Ascending aorta (tissue), 2 donors: ENCODE results near the gene KRTAP5-8. TPM values are rescaled to one million over a fixed set of nuclear protein-coding genes. Genes with fewer than 3 reads are reported as not detected.

Experiments used
- DNase-seq, 2 donors: peaks; one replicate each; pipeline ENCODE4 v3.0.0-alpha.2; 2019; ENCODE audit warnings: low spot score in 2 of 2
- H3K27ac ChIP-seq, 2 donors: fragments of 200-600 bp; sonication (generic); one replicate each; pipeline ENCODE4 v1.5.1; 2016 to 2017; ENCODE audit warnings: mild to moderate bottlenecking in 1 of 2
- H3K27me3 ChIP-seq: fragments of 200-600 bp; sonication (generic); one replicate; pipeline ENCODE4 v1.5.1; 2017
- H3K36me3 ChIP-seq, 2 donors: fragments of 200-600 bp; sonication (generic); one replicate each; pipeline ENCODE4 v1.5.1; 2016
- H3K4me1 ChIP-seq, 2 donors: fragments of 200-600 bp; sonication (generic); one replicate each; pipeline ENCODE4 v1.5.1; 2016 to 2017; ENCODE audit warnings: mild to moderate bottlenecking in 1 of 2
- H3K4me3 ChIP-seq, 2 donors: fragments of 200-600 bp; sonication (generic); one replicate each; pipeline ENCODE4 v1.5.1; 2016 to 2017; ENCODE audit warnings: mild to moderate bottlenecking in 1 of 2
- H3K9me3 ChIP-seq, 2 donors: fragments of 200-600 bp; sonication (generic); one replicate each; pipeline ENCODE4 v1.5.1; 2016
- CTCF ChIP-seq, 3 experiments: fragments of 200-600 bp in 2 of 3; fragments of 450-650 bp in 1 of 3; sonication (generic) in 2 of 3; IDR thresholded peaks; one replicate each; pipeline ENCODE4 v1.5.1; 2016 to 2019; ENCODE audit warnings: antibody characterized with exemption in 3 of 3, mild to moderate bottlenecking in 1 of 3, moderate library complexity in 1 of 3
- intact Hi-C: fragments of 100-400 bp; cut with DNase I; formaldehyde crosslinking; loops from one replicate; pipeline ENCODE4 v1.15.1; 2023
- total RNA-seq: library from RNA; depleted of rRNA; stranded (reverse); fragments of >200 nt; gene quantifications from one replicate; pipeline ENCODE4 v1.1.0, GENCODE V29; 2016

The KRTAP5-8 gene
- total RNA-seq, 1 donor from 2014 or later: not detected

GRCh38 chr11:71502871-71503435, 34.9 kb upstream of the KRTAP5-8 start:
- Histone ChIP-seq H3K9me3 (no peaks in the 10 kb centered on the region), H3K27me3 (no peaks in the 10 kb centered on the region), H3K27ac (no peak overlapping the region), H3K4me3 (no peak overlapping the region), H3K4me1 (no peaks in the 10 kb centered on the region), H3K36me3 (peaks cover 58 to 69% of the 10 kb centered on the region in 2 donors)
- DNase-seq: peak in 1 of 2 donors; percentile 37
- intact Hi-C loops: no loop called here
- no peak for TF ChIP-seq CTCF (IDR thresholded peaks at IDR 0.05)

GRCh38 chr11:71504531-71504930, 33.3 kb upstream of the KRTAP5-8 start:
- TF ChIP-seq CTCF (IDR thresholded peaks at IDR 0.05): no peak
- intact Hi-C loops: no loop called here
- no peak overlapping the region for H3K4me3 ChIP-seq
- no peaks in the 10 kb centered on the region for H3K27me3 ChIP-seq
- peaks cover 42 to 54% of the 10 kb centered on the region in 2 donors for H3K36me3 ChIP-seq
- peaks cover 0 to 5% of the 10 kb centered on the region in 2 donors for H3K9me3 ChIP-seq
- H3K4me1 ChIP-seq: no peaks in the 10 kb centered on the region
- H3K27ac ChIP-seq: no peak overlapping the region
- peak in 1 of 2 donors; percentile 55 for DNase-seq

GRCh38 chr11:71505001-71505400, 32.8 kb upstream of the KRTAP5-8 start:
- H3K9me3 ChIP-seq: peaks cover 1 to 5% of the 10 kb centered on the region in 2 donors
- no peaks in the 10 kb centered on the region for H3K27me3 ChIP-seq
- DNase-seq: no peak
- H3K4me3 ChIP-seq: no peak overlapping the region
- no peak overlapping the region for H3K27ac ChIP-seq
- TF ChIP-seq CTCF (IDR thresholded peaks at IDR 0.05): no peak
- H3K36me3 ChIP-seq: peaks cover 38 to 49% of the 10 kb centered on the region in 2 donors
- intact Hi-C loops: no loop called here
- no peaks in the 10 kb centered on the region for H3K4me1 ChIP-seq

GRCh38 chr11:71505781-71506180, 32.0 kb upstream of the KRTAP5-8 start:
- TF ChIP-seq CTCF (IDR thresholded peaks at IDR 0.05): no peak
- Histone ChIP-seq H3K9me3 (peaks cover 5 to 13% of the 10 kb centered on the region in 2 donors), H3K4me1 (no peaks in the 10 kb centered on the region), H3K4me3 (no peak overlapping the region), H3K27me3 (no peaks in the 10 kb centered on the region), H3K36me3 (peaks cover 31 to 41% of the 10 kb centered on the region in 2 donors), H3K27ac (no peak overlapping the region)
- intact Hi-C loops: no loop called here
- DNase-seq: peak in 1 of 2 donors; percentile 46

- peak in 1 of 2 donors; percentile 33 for DNase-seq
- no peak overlapping the region for H3K4me3 ChIP-seq
- peaks cover 5 to 18% of the 10 kb centered on the region in 2 donors for H3K9me3 ChIP-seq
- H3K36me3 ChIP-seq: peaks cover 18 to 28% of the 10 kb centered on the region in 2 donors
- no peaks in the 10 kb centered on the region for H3K4me1 ChIP-seq
- no peaks in the 10 kb centered on the region for H3K27me3 ChIP-seq
- no peak overlapping the region for H3K27ac ChIP-seq
- intact Hi-C loops: no loop called here
- no peak for TF ChIP-seq CTCF (IDR thresholded peaks at IDR 0.05)
Measured at GRCh38 chr11:71507102-71507501, 30.7 kb upstream of the KRTAP5-8 start.
